Liver (tissue), 9 donors: ENCODE data around the gene CPEB1. TPM values are rescaled to one million over a fixed set of nuclear protein-coding genes. Genes with fewer than 3 reads are reported as not detected.
A peak's percentile ranks its signal among the peaks of the same experiment; 100 is the strongest.

Experiments
- DNase-seq: peaks from one replicate; pipeline ENCODE4 v3.0.0-alpha.2; 2017; ENCODE audit warnings: low spot score
- H3K27ac ChIP-seq, 2 donors: one replicate each; pipeline ENCODE4 v1.7.0; 2013; ENCODE audit warnings: inconsistent platforms in 2 of 2, low read length in 2 of 2, control low read depth in 1 of 2, low read depth in 1 of 2, mild to moderate bottlenecking in 1 of 2
- H3K27me3 ChIP-seq, 4 donors: one replicate each; pipeline versions ENCODE4 v1.6.1 to v1.7.0; 2013; ENCODE audit warnings: low read length in 3 of 4, inconsistent platforms in 1 of 4, mild to moderate bottlenecking in 1 of 4, moderate library complexity in 1 of 4; ENCODE audit not compliant: control insufficient read depth in 4 of 4, insufficient read depth in 4 of 4
- H3K36me3 ChIP-seq, 4 donors: one replicate each; pipeline versions ENCODE4 v1.6.1 to v1.7.0; 2013; ENCODE audit warnings: low read length in 3 of 4, mild to moderate bottlenecking in 3 of 4, low read depth in 1 of 4, moderate library complexity in 1 of 4; ENCODE audit not compliant: control insufficient read depth in 4 of 4, insufficient read depth in 3 of 4
- H3K4me1 ChIP-seq, 4 donors: one replicate each; pipeline versions ENCODE4 v1.6.1 to v1.7.0; 2013; ENCODE audit warnings: low read length in 3 of 4, mild to moderate bottlenecking in 3 of 4, moderate library complexity in 1 of 4; ENCODE audit not compliant: control insufficient read depth in 4 of 4, insufficient read depth in 4 of 4
- H3K4me3 ChIP-seq, 3 donors: one replicate each; pipeline versions ENCODE4 v1.6.1 to v1.7.0; 2013; ENCODE audit warnings: low read length in 3 of 3, control low read depth in 1 of 3, low read depth in 1 of 3, mild to moderate bottlenecking in 1 of 3
- H3K9ac ChIP-seq, 2 donors: one replicate each; pipeline ENCODE4 v1.7.0; 2013; ENCODE audit warnings: low read length in 2 of 2, mild to moderate bottlenecking in 2 of 2, moderate library complexity in 2 of 2, control low read depth in 1 of 2, low read depth in 1 of 2
- H3K9me3 ChIP-seq, 4 donors: one replicate each; pipeline versions ENCODE4 v1.6.1 to v1.7.0; 2013; ENCODE audit warnings: low read length in 3 of 4; ENCODE audit not compliant: control insufficient read depth in 4 of 4
- EGR1 ChIP-seq, 2 donors: IDR thresholded peaks; 2 replicates each; pipeline ENCODE4 v1.6.1; 2016 to 2018; ENCODE audit warnings: antibody characterized with exemption in 2 of 2, low read depth in 2 of 2
- FOXA1 ChIP-seq: IDR thresholded peaks from 2 replicates; pipeline ENCODE4 v1.6.1; 2016; ENCODE audit warnings: antibody characterized with exemption
- FOXA2 ChIP-seq: IDR thresholded peaks from 2 replicates; pipeline ENCODE4 v1.6.1; 2016; ENCODE audit warnings: antibody characterized with exemption
- GABPA ChIP-seq, 2 donors: IDR thresholded peaks in 1 of 2; conservative IDR thresholded peaks in 1 of 2; 2 replicates each; pipeline ENCODE4 v1.6.1; 2016; ENCODE audit warnings: antibody characterized with exemption in 2 of 2, mild to moderate bottlenecking in 1 of 2, moderate library complexity in 1 of 2
- HNF4A ChIP-seq, 2 donors: conservative IDR thresholded peaks; 2 replicates each; pipeline ENCODE4 v1.6.1; 2016; ENCODE audit warnings: antibody characterized with exemption in 2 of 2, mild to moderate bottlenecking in 2 of 2
- HNF4G ChIP-seq: IDR thresholded peaks from 2 replicates; pipeline ENCODE4 v1.6.1; 2016; ENCODE audit warnings: antibody characterized with exemption
- JUND ChIP-seq, 2 donors: IDR thresholded peaks; 2 replicates each; pipeline ENCODE4 v1.6.1; 2016; ENCODE audit warnings: antibody characterized with exemption in 2 of 2
- NR2F2 ChIP-seq: IDR thresholded peaks from 2 replicates; pipeline ENCODE4 v1.6.1; 2016; ENCODE audit warnings: antibody characterized with exemption
- RAD21 ChIP-seq, 2 donors: IDR thresholded peaks; 2 replicates each; pipeline ENCODE4 v1.6.1; 2016; ENCODE audit warnings: antibody characterized with exemption in 2 of 2, mild to moderate bottlenecking in 2 of 2
- RXRA ChIP-seq, 2 donors: IDR thresholded peaks; 2 replicates each; pipeline ENCODE4 v1.6.1; 2017 to 2018; ENCODE audit warnings: antibody characterized with exemption in 2 of 2, mild to moderate bottlenecking in 1 of 2
- SP1 ChIP-seq: IDR thresholded peaks from 2 replicates; pipeline ENCODE4 v1.6.1; 2018; ENCODE audit warnings: antibody characterized with exemption, mild to moderate bottlenecking
- TAF1 ChIP-seq: conservative IDR thresholded peaks from 2 replicates; pipeline ENCODE4 v1.6.1; 2016; ENCODE audit warnings: antibody characterized with exemption, mild to moderate bottlenecking
- YY1 ChIP-seq: IDR thresholded peaks from 2 replicates; pipeline ENCODE4 v1.6.1; 2016; ENCODE audit warnings: antibody characterized with exemption, mild to moderate bottlenecking
- WGBS: extraction: QIAGEN DNeasy Blood & Tissue Kit; methylation state at CpG from one replicate; pipeline ENCODE4 v1.1.7; 2013; 5-methylcytosine and 5-hydroxymethylcytosine counted together
- polyA plus RNA-seq, 2 donors: library from polyadenylated mRNA; stranded (reverse) in 1 of 2; unstranded in 1 of 2; fragments of 200-250 nt in 1 of 2; fragments of >200 nt in 1 of 2; fragmentation: Nextera tagmentation in 1 of 2; extraction: Ambion mirVana in 1 of 2; gene quantifications; one replicate each; pipeline versions ENCODE4 v1.2.1 to v1.2.3, GENCODE V29; 2013 to 2015
- total RNA-seq, 2 donors: library from RNA; depleted of rRNA; stranded (reverse); fragments of >200 nt; gene quantifications; one replicate each; pipeline ENCODE4 v1.2.3, GENCODE V29; 2014
- TF ChIP-seq, protein P1 (sequence below): IDR thresholded peaks from 2 replicates; pipeline ENCODE4 v1.6.1; 2016; ENCODE audit warnings: antibody characterized with exemption
- TF ChIP-seq, protein P2 (sequence below): IDR thresholded peaks from 2 replicates; pipeline ENCODE4 v1.6.1; 2016; ENCODE audit warnings: antibody characterized with exemption
- TF ChIP-seq, protein P3 (sequence below): IDR thresholded peaks from 2 replicates; pipeline ENCODE4 v1.6.1; 2016; ENCODE audit warnings: antibody characterized with exemption
- TF ChIP-seq, protein P4 (sequence below): IDR thresholded peaks from 2 replicates; pipeline ENCODE4 v1.6.1; 2016; ENCODE audit warnings: antibody characterized with exemption, mild to moderate bottlenecking
- TF ChIP-seq, protein P5 (sequence below): fragments of 150-350 bp; IDR thresholded peaks from 2 replicates; pipeline ENCODE4 v1.5.1; 2017; ENCODE audit warnings: improper control_type of control experiment, low read depth, low read length; ENCODE audit not compliant: missing input control
- donor health status: healthy.
- donor health status: healthy.
- donor health status: healthy.
- donor health status: healthy.
- donor health status: healthy.

Gene CPEB1
- total and polyA plus RNA-seq, 4 donors = under 0.01 to 0.14 (median 0.05) TPM; not detected in 1

DNA sequence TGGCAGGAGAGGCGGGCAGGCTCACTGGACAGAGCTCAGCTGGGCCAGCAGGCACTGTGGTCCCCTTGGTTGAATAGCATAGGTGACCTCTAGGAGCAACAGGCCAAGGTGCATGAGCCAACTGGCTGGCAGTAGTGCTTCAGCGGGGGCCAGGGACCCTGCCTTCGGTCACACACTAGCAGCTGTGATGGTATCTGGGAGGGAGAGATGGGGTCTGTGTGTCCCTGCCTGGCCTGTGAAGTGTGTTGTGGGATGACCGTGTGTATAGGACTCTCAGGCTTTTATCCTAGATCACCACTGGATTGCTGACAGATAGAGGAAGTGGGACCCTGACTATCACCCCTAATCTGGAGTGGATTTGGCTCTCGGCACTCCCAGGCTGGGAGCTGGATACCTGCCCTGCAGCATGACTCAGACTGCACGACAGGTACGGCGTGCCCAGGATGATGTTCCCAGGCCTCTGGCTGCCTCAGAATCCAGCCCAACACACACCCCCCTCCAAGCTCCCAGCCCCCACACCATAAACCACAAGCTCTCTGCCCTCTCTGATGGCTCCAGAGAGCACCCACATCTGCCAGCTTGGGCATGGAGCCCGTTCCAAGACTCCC, 114.7 kb downstream of the CPEB1 start:
- H3K9me3 ChIP-seq = no peaks in the 10 kb centered on the region
- H3K4me1 ChIP-seq = peaks cover 0 to 6% (median 2%) of the 10 kb centered on the region in 4 donors
- peak; percentile 13 for DNase-seq
- TF ChIP-seq, protein P1, sequence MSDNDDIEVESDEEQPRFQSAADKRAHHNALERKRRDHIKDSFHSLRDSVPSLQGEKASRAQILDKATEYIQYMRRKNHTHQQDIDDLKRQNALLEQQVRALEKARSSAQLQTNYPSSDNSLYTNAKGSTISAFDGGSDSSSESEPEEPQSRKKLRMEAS = no peak
- TF ChIP-seq JUND (IDR thresholded peaks at IDR 0.05) (no peak), FOXA1 (no peak), SP1 (no peak), NR2F2 (no peak), RAD21 (IDR thresholded peaks at IDR 0.05) (no peak), TAF1 (no peak), HNF4G (no peak), YY1 (no peak), HNF4A (conservative IDR thresholded peaks at IDR 0.05) (no peak), GABPA (IDR thresholded peaks at IDR 0.05 in 1 of 2, conservative IDR thresholded peaks at IDR 0.05 in 1 of 2) (no peak), FOXA2 (no peak), EGR1 (IDR thresholded peaks at IDR 0.05; ENCODE audit: low read depth in 2 of 2) (no peak), RXRA (IDR thresholded peaks at IDR 0.05) (no peak)
- TF ChIP-seq, protein P2, sequence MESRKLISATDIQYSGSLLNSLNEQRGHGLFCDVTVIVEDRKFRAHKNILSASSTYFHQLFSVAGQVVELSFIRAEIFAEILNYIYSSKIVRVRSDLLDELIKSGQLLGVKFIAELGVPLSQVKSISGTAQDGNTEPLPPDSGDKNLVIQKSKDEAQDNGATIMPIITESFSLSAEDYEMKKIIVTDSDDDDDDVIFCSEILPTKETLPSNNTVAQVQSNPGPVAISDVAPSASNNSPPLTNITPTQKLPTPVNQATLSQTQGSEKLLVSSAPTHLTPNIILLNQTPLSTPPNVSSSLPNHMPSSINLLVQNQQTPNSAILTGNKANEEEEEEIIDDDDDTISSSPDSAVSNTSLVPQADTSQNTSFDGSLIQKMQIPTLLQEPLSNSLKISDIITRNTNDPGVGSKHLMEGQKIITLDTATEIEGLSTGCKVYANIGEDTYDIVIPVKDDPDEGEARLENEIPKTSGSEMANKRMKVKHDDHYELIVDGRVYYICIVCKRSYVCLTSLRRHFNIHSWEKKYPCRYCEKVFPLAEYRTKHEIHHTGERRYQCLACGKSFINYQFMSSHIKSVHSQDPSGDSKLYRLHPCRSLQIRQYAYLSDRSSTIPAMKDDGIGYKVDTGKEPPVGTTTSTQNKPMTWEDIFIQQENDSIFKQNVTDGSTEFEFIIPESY = no peak
- TF ChIP-seq, protein P3, sequence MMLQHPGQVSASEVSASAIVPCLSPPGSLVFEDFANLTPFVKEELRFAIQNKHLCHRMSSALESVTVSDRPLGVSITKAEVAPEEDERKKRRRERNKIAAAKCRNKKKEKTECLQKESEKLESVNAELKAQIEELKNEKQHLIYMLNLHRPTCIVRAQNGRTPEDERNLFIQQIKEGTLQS = no peak
- TF ChIP-seq, protein P4, sequence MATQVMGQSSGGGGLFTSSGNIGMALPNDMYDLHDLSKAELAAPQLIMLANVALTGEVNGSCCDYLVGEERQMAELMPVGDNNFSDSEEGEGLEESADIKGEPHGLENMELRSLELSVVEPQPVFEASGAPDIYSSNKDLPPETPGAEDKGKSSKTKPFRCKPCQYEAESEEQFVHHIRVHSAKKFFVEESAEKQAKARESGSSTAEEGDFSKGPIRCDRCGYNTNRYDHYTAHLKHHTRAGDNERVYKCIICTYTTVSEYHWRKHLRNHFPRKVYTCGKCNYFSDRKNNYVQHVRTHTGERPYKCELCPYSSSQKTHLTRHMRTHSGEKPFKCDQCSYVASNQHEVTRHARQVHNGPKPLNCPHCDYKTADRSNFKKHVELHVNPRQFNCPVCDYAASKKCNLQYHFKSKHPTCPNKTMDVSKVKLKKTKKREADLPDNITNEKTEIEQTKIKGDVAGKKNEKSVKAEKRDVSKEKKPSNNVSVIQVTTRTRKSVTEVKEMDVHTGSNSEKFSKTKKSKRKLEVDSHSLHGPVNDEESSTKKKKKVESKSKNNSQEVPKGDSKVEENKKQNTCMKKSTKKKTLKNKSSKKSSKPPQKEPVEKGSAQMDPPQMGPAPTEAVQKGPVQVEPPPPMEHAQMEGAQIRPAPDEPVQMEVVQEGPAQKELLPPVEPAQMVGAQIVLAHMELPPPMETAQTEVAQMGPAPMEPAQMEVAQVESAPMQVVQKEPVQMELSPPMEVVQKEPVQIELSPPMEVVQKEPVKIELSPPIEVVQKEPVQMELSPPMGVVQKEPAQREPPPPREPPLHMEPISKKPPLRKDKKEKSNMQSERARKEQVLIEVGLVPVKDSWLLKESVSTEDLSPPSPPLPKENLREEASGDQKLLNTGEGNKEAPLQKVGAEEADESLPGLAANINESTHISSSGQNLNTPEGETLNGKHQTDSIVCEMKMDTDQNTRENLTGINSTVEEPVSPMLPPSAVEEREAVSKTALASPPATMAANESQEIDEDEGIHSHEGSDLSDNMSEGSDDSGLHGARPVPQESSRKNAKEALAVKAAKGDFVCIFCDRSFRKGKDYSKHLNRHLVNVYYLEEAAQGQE = no peak
- TF ChIP-seq, protein P5, sequence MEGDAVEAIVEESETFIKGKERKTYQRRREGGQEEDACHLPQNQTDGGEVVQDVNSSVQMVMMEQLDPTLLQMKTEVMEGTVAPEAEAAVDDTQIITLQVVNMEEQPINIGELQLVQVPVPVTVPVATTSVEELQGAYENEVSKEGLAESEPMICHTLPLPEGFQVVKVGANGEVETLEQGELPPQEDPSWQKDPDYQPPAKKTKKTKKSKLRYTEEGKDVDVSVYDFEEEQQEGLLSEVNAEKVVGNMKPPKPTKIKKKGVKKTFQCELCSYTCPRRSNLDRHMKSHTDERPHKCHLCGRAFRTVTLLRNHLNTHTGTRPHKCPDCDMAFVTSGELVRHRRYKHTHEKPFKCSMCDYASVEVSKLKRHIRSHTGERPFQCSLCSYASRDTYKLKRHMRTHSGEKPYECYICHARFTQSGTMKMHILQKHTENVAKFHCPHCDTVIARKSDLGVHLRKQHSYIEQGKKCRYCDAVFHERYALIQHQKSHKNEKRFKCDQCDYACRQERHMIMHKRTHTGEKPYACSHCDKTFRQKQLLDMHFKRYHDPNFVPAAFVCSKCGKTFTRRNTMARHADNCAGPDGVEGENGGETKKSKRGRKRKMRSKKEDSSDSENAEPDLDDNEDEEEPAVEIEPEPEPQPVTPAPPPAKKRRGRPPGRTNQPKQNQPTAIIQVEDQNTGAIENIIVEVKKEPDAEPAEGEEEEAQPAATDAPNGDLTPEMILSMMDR = no peak
- no peaks in the 10 kb centered on the region for H3K27me3 ChIP-seq
- no peak overlapping the region for H3K9ac ChIP-seq
- no peak overlapping the region for H3K27ac ChIP-seq
- no peak overlapping the region for H3K4me3 ChIP-seq
- peaks cover 9 to 27% (median 16%) of the 10 kb centered on the region in 4 donors for H3K36me3 ChIP-seq
- WGBS = 90% methylated on average over 9 of the region's 9 CpGs
